Activated CD4-positive, alpha-beta T cell treated with anti-CD3 and anti-CD28 coated beads, Interleukin-2, amount 10 ng/mL, durations not matched to agents 24 days and 14 days (primary cell): ENCODE measurements around the gene TAOK2. TPM values are rescaled to one million over a fixed set of nuclear protein-coding genes. Genes with fewer than 3 reads are reported as not detected.
"Not testable (repeated sequence)": the region's sequence is repeated elsewhere in the genome, so short reads cannot be mapped to it uniquely, and the experiment has no call there.

Experiments
- DNase-seq: peaks from one replicate; pipeline ENCODE4 v3.0.0; 2022
- H3K27ac Mint-ChIP-seq: one replicate; pipeline ENCODE4 v1.8.0; 2022; ENCODE audit warnings: mild to moderate bottlenecking, mixed read lengths
- H3K27me3 Mint-ChIP-seq: one replicate; pipeline ENCODE4 v1.8.0; 2022; ENCODE audit warnings: mixed read lengths
- H3K36me3 Mint-ChIP-seq: one replicate; pipeline ENCODE4 v1.8.0; 2022; ENCODE audit warnings: low read depth, mild to moderate bottlenecking, mixed read lengths
- H3K4me1 Mint-ChIP-seq: one replicate; pipeline ENCODE4 v1.8.0; 2021; ENCODE audit warnings: mixed read lengths
- H3K4me3 Mint-ChIP-seq: one replicate; pipeline ENCODE4 v1.8.0; 2022; ENCODE audit warnings: mild to moderate bottlenecking, moderate library complexity, mixed read lengths
- H3K9me3 Mint-ChIP-seq: one replicate; pipeline ENCODE4 v1.8.0; 2021; ENCODE audit warnings: mixed read lengths
- intact Hi-C: fragments of 100-400 bp; cut with micrococcal nuclease; formaldehyde crosslinking; loops from one replicate; pipeline ENCODE4 v1.15.1; 2023
- total RNA-seq: library from RNA; stranded (reverse); gene quantifications from 2 replicates; pipeline ENCODE4 v1.2.3, GENCODE V29; 2022

TAOK2 gene
- total RNA-seq, 1 donor from 2014 or later: 38.7 TPM

- no peak for DNase-seq
- peaks cover 24% of the 10 kb centered on the region for H3K27me3 Mint-ChIP-seq
- peaks cover 8% of the 10 kb centered on the region for H3K36me3 Mint-ChIP-seq
- no peaks in the 10 kb centered on the region for H3K9me3 Mint-ChIP-seq
- intact Hi-C loops: no loop called here
- H3K4me3 Mint-ChIP-seq: no peak overlapping the region
- no peak overlapping the region for H3K27ac Mint-ChIP-seq
- peaks cover 9% of the 10 kb centered on the region for H3K4me1 Mint-ChIP-seq
These were observed 33.8 kb downstream of the TAOK2 start for GRCh38 chr16:30007378-30007895.

GRCh38 chr16:30009085-30009862, 35.6 kb downstream of the TAOK2 start:
- peaks cover 31% of the 10 kb centered on the region for H3K27me3 Mint-ChIP-seq
- peaks cover 6% of the 10 kb centered on the region for H3K4me1 Mint-ChIP-seq
- H3K36me3 Mint-ChIP-seq: no peaks in the 10 kb centered on the region
- H3K9me3 Mint-ChIP-seq: no peaks in the 10 kb centered on the region
- no peak for DNase-seq
- no peak overlapping the region for H3K27ac Mint-ChIP-seq
- intact Hi-C loops: no loop called here
- H3K4me3 Mint-ChIP-seq: peak overlapping the region; percentile 24

GRCh38 chr16:30009990-30010843, 36.5 kb downstream of the TAOK2 start:
- H3K27me3 Mint-ChIP-seq: peaks cover 31% of the 10 kb centered on the region
- H3K4me1 Mint-ChIP-seq: peaks cover 6% of the 10 kb centered on the region
- peak overlapping the region; percentile 78 for H3K4me3 Mint-ChIP-seq
- no peaks in the 10 kb centered on the region for H3K36me3 Mint-ChIP-seq
- peak overlapping the region; percentile 37 for H3K27ac Mint-ChIP-seq
- DNase-seq: no peak
- H3K9me3 Mint-ChIP-seq: no peaks in the 10 kb centered on the region
- intact Hi-C loops: no loop called here

- intact Hi-C loops: no loop called here
- peak; percentile 81 for DNase-seq
- H3K27me3 Mint-ChIP-seq: peaks cover 33% of the 10 kb centered on the region
- no peaks in the 10 kb centered on the region for H3K9me3 Mint-ChIP-seq
- no peaks in the 10 kb centered on the region for H3K36me3 Mint-ChIP-seq
- H3K27ac Mint-ChIP-seq: peak within 1 kb of the TSS; percentile 37
- peaks cover 6% of the 10 kb centered on the region for H3K4me1 Mint-ChIP-seq
- peak within 1 kb of the TSS; percentile 80 for H3K4me3 Mint-ChIP-seq
These were observed 37.4 kb downstream of the TAOK2 start, which contains the start of gene DOC2A for GRCh38 chr16:30010844-30011713. Gene DOC2A (minus strand): TSS chr16:30011027. CDS start chr16:30010222, 805 bp downstream.

GRCh38 chr16:30011714-30012504, 38.2 kb downstream of the TAOK2 start:
- Mint-ChIP-seq H3K4me1 (peaks cover 6% of the 10 kb centered on the region), H3K27ac (peak overlapping the region; percentile 9), H3K9me3 (no peaks in the 10 kb centered on the region), H3K4me3 (peak overlapping the region; percentile 80), H3K36me3 (no peaks in the 10 kb centered on the region), H3K27me3 (peaks cover 35% of the 10 kb centered on the region)
- DNase-seq: no peak
- intact Hi-C loops: no loop called here

GRCh38 chr16:30012598-30012997, 38.9 kb downstream of the TAOK2 start:
- intact Hi-C loops, H3K36me3 Mint-ChIP-seq, DNase-seq, H3K4me3 Mint-ChIP-seq, H3K27ac Mint-ChIP-seq, H3K4me1 Mint-ChIP-seq, H3K9me3 Mint-ChIP-seq: not testable (repeated sequence)
- peaks cover 38% of the 10 kb centered on the region for H3K27me3 Mint-ChIP-seq

- intact Hi-C loops, H3K4me3 Mint-ChIP-seq, H3K4me1 Mint-ChIP-seq, H3K36me3 Mint-ChIP-seq, DNase-seq, H3K27ac Mint-ChIP-seq, H3K9me3 Mint-ChIP-seq: not testable (repeated sequence)
- peaks cover 33% of the 10 kb centered on the region for H3K27me3 Mint-ChIP-seq
These were observed 41.8 kb downstream of the TAOK2 start for GRCh38 chr16:30015450-30015849.

- no peak overlapping the region for H3K27ac Mint-ChIP-seq
- H3K27me3 Mint-ChIP-seq: peaks cover 35% of the 10 kb centered on the region
- H3K9me3 Mint-ChIP-seq: no peaks in the 10 kb centered on the region
- no peak for DNase-seq
- intact Hi-C loops: no loop called here
- H3K36me3 Mint-ChIP-seq: no peaks in the 10 kb centered on the region
- H3K4me3 Mint-ChIP-seq: no peak overlapping the region
- H3K4me1 Mint-ChIP-seq: peaks cover 9% of the 10 kb centered on the region
These were observed 43.0 kb downstream of the TAOK2 start for GRCh38 chr16:30016555-30017276.

- peaks cover 6% of the 10 kb centered on the region for H3K4me1 Mint-ChIP-seq
These were observed 43.6 kb downstream of the TAOK2 start for GRCh38 chr16:30017277-30017656.

GRCh38 chr16:30017937-30018336, 44.3 kb downstream of the TAOK2 start:
- H3K4me1 Mint-ChIP-seq, H3K9me3 Mint-ChIP-seq, H3K4me3 Mint-ChIP-seq, intact Hi-C loops, DNase-seq, H3K36me3 Mint-ChIP-seq, H3K27ac Mint-ChIP-seq: not testable (repeated sequence)
- peaks cover 23% of the 10 kb centered on the region for H3K27me3 Mint-ChIP-seq

More at GRCh38 chr16:30017277-30017656, 43.6 kb downstream of the TAOK2 start:
- peaks cover 29% of the 10 kb centered on the region for H3K27me3 Mint-ChIP-seq
- DNase-seq: no peak
- H3K36me3 Mint-ChIP-seq: no peaks in the 10 kb centered on the region
- intact Hi-C loops: no loop called here
- no peaks in the 10 kb centered on the region for H3K9me3 Mint-ChIP-seq
- H3K4me3 Mint-ChIP-seq: no peak overlapping the region
- H3K27ac Mint-ChIP-seq: no peak overlapping the region

GRCh38 chr16:30018731-30019158, 45.1 kb downstream of the TAOK2 start:
- no peak for DNase-seq
- Mint-ChIP-seq H3K9me3 (no peaks in the 10 kb centered on the region), H3K27ac (no peak overlapping the region), H3K4me3 (no peak overlapping the region), H3K4me1 (peaks cover 6% of the 10 kb centered on the region), H3K27me3 (peaks cover 23% of the 10 kb centered on the region), H3K36me3 (no peaks in the 10 kb centered on the region)
- intact Hi-C loops: no loop called here

GRCh38 chr16:30022887-30023286, 49.2 kb downstream of the TAOK2 start, which contains the start of gene C16orf92:
Gene C16orf92 (plus strand): TSS chr16:30023198. CDS start chr16:30023341, 143 bp downstream.
- H3K9me3 Mint-ChIP-seq: no peaks in the 10 kb centered on the region
- peaks cover 30% of the 10 kb centered on the region for H3K27me3 Mint-ChIP-seq
- no peak within 1 kb of the TSS for H3K4me3 Mint-ChIP-seq
- intact Hi-C loops: loop anchor here (10.0 kb wide), 1 partner anchor 158 kb away; the partner anchor contains the start of gene CDIPT
- H3K36me3 Mint-ChIP-seq: no peaks in the 10 kb centered on the region
- H3K4me1 Mint-ChIP-seq: peaks cover 6% of the 10 kb centered on the region
- DNase-seq: no peak
- H3K27ac Mint-ChIP-seq: no peak within 1 kb of the TSS
